Stimulated activated naive CD4-positive, alpha-beta T cell treated with Interleukin-2 at 50 U/mL for 16 hours (primary cell): Measurements from ENCODE around the gene NFATC2.
"Not testable (repeated sequence)": the region's sequence is repeated elsewhere in the genome, so short reads cannot be mapped to it uniquely, and the experiment has no call there.

Experiments used
- DNase-seq: peaks from one replicate; lab custom pipeline; 2025; lab: John Stamatoyannopoulos, UW

NFATC2 gene

GRCh38 chr20:51354191-51354768 lies 188.2 kb downstream of the NFATC2 start:
- no peak for DNase-seq

DNA sequence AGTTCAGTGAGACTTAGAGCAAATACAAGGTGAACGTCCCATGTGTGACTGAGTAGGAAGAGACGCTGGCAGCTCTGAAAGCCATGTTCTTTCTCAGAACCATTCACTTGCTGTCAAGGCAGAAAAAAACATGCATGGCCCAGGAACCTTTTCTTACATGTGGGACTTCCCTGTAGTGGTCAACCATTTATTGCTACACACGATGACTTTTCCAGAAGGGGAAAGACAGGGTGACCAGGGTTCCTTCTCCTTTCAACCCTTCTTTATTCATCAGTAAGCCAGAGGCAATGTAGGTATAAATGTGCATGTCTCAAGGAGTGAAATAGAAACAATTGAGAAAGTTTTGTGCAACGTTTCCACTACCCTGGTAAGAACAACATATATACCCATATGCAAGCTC lies 189.0 kb downstream of the NFATC2 start:
- DNase-seq = no peak

GRCh38 chr20:51352791-51353190 lies 189.7 kb downstream of the NFATC2 start:
- no peak for DNase-seq

GRCh38 chr20:51350941-51351631 lies 191.4 kb downstream of the NFATC2 start:
- no peak for DNase-seq

GRCh38 chr20:51348876-51349275 lies 193.6 kb downstream of the NFATC2 start:
- DNase-seq = no peak

DNA sequence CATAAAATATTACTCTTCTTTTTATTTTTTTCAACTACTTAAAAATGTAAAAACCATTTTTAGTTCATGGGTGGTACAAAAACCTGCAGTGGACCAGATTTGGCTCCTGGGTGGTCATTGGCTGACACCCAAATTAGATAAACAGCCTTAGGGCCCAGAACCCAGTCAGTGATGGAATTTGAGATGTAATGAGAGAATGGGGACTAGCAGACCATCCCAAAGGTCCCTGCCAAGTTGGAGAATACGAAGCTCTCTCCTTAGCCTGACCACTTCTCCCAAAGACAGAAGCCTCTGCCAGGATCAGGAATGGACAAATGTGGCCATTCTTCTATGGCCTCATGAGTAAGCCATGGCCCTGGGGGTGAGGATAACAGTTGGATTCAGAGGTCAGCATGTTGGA lies 194.7 kb downstream of the NFATC2 start:
- no peak for DNase-seq

DNA sequence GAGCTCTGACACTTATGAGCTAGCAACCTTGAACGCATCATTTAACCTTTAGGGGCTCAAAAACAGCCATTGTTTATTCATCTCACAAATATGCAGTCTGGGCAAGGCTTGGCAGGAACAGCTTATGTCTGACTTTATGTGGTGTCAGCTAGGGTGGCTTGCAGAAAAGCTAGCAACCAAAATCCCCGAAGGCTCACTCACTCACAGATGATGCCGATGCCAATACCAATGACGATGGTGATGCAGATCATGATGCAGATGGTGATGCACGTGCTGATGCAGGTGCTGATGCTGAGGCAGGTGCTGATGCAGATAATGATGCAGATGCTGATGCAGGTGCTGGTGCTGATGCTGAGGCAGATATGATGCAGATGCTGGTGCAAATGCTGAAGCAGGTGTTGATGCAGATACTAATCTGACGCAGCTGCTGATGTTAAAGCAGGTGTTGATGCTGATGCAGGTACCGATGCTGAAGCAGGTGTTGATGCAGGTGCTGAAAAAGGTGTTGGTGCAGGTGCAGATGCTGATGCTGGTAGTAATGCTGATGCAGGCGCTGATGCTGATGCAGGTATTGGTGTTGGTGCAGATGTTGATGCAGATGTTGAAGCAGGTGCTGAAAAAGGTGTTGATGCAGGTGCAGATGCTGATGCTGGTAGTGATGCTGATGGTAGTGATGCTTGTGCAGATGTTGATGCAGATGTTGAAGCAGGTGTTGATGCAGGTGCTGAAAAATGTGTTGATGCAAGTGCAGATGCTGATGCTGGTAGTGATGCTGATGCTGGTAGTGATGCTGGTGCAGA lies 195.6 kb downstream of the NFATC2 start:
- DNase-seq = no peak

- no peak for DNase-seq
Observed at GRCh38 chr20:51345601-51346101, 196.9 kb downstream of the NFATC2 start.

DNA sequence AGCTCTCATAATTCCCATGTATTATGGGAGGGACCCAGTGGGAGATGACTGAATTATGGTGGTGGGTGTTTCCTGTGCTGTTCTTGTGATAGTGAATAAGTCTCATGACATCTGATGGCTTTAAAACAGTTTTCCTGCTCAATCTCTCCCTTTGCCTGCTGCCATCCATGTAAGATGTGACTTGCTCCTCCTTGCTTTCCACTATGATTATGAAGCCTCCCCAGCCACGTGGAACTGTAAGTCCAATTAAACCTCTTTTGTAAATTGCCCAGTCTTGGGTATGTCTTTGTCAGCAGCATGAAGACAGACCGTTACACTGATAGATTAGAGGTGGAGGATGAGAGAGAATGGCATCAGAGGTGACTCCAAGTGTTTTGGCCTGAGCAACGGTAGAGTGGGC lies 198.7 kb downstream of the NFATC2 start:
- not testable (repeated sequence) for DNase-seq

GRCh38 chr20:51342510-51343236 lies 199.8 kb downstream of the NFATC2 start:
- no peak for DNase-seq

DNA sequence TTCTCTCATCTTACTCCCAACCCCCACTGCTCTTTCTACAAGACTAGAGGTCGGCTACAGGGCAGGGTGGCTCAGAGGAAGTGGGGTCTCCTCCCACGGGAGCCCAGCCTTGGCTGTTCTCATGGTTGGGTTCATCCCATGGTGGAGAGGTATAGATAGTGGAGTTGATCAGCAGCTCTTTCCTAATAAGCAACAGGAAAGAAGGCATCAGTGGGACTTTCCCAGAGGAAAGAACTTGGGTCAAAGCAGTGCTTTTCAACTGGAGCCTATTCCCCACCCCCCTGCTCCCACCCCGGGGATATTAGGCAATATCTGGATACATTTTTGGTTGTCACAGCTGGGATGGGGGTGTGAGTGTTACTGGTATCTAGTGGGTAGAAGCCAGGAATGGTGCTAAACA lies 200.9 kb downstream of the NFATC2 start:
- DNase-seq = no peak

DNA sequence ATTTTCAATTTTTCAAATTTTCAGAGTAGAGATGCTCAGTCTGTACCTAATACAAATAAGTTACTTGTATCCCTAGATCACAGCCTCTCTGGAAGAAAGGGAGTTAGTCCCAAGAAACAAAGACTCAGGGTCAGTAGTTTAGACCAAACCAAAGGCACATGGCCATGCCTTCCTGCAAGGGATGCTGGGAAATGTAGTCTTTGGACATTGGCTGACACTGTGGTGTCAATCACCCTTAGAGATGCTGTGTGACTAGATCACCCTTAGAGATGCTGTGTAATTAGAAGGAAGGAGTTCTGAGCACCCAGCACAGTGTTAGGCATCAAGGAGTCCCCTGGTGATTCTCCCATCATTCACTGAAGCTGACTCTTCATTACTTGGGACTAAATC lies 202.1 kb downstream of the NFATC2 start:
- no peak for DNase-seq

GRCh38 chr20:51339721-51340450 lies 202.6 kb downstream of the NFATC2 start:
- DNase-seq = no peak

DNA sequence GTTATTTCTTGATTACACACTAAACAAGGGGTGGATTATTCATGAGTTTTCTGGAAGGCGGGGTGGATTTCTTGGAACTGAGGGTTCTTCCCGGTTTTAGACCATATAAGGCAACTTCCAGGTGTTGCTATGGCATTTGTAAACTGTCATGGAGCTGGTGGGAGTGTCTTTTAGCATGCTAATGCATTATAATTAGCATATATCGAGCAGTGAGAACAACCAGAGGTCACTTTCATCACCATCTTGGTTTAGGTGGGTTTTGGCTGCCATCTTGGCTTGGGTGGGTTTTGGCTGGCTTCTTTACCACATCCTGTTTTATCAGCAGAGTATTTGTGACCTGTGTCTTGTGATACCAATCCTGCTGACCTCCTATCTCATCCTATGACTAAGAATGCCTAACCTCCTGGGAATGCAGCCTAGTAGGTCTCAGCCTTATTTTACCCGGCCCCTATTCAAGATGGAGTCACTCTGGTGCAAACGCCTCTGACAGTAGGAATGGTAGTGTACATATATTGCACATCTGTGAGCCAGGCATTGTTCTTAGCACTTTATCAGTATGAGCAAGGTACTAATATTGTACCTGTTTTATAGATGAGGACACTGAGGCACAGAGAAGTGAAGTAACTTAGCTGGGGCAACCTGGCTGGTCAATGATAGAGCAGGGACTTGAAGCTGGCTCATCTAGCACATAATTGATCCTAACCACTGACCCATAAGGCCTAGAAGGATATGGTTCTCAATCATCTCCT lies 203.7 kb downstream of the NFATC2 start:
- DNase-seq = no peak

GRCh38 chr20:51337126-51337805 lies 205.3 kb downstream of the NFATC2 start:
- DNase-seq = no peak
